ENCODE data around the gene NOCT. TPM values are rescaled to one million over a fixed set of nuclear protein-coding genes. Genes with fewer than 3 reads are reported as not detected.

The NOCT gene
- polyA plus RNA-seq, 2 of the 4 experiments (the other 2 are of a cell fraction), result 5.3 to 6.8 TPM

DNA sequence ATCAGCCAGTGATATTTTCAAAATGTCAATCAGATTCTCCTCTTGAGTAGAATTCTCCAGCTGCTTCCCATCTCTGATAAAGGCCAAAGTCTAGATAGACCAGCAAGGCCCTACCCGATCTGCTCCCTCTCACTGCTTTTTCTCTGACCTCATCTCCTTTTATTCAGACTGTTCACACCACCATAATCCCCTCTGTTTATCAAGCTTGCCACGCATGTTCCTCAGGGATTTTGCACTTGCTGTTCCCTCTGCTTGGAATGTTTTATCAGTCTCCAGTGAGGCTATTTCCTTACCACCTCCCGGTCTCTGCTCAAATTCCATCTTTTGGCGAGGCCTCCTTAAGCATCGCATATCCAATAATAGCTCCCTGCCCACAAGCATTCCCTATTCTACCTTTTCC, 20.1 kb downstream of the NOCT start:
- FAIRE-seq, result no peak
- no peaks in the 10 kb centered on the region for H3K9me3 ChIP-seq
- peaks cover 11% of the 10 kb centered on the region; the same call in 1 of the 3 replicates for H3K4me1 ChIP-seq
- WGBS (ENCODE audit: missing lambda C conversion rate), result 91% methylated on average over 5 of the region's 5 CpGs
- TF ChIP-seq HOXA7 (CRISPR knock-in tag; IDR thresholded peaks at IDR 0.05), result no peak
- no peak for TF ChIP-seq ZNF302 (CRISPR knock-in tag; IDR thresholded peaks at IDR 0.05)
- TF ChIP-seq, protein P1, sequence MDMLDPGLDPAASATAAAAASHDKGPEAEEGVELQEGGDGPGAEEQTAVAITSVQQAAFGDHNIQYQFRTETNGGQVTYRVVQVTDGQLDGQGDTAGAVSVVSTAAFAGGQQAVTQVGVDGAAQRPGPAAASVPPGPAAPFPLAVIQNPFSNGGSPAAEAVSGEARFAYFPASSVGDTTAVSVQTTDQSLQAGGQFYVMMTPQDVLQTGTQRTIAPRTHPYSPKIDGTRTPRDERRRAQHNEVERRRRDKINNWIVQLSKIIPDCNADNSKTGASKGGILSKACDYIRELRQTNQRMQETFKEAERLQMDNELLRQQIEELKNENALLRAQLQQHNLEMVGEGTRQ (IDR thresholded peaks at IDR 0.05), result no peak
- TF ChIP-seq CBX8 (IDR thresholded peaks at IDR 0.05), result no peak
- TF ChIP-seq FOSB (CRISPR knock-in tag; IDR thresholded peaks at IDR 0.05), result no peak
- no peak for TF ChIP-seq CBX2 (IDR thresholded peaks at IDR 0.05; ENCODE audit: borderline replicate concordance, low read depth)
- H3K4me3 ChIP-seq, result no peak overlapping the region
- DNase-seq (ENCODE audit: low read depth in 1 of 2, low spot score in 1 of 2), result no peak
- no peak for ATAC-seq
- H3K27ac ChIP-seq, result no peak overlapping the region
- ChIA-PET CTCF (interaction anchor here (0.6 kb wide), 1 partner anchor 185 kb away, joined by 3 read pairs; no protein-coding TSS in a partner anchor), POLR2A (no interaction called here)
- no peak overlapping the region for H3K4me2 ChIP-seq

DNA sequence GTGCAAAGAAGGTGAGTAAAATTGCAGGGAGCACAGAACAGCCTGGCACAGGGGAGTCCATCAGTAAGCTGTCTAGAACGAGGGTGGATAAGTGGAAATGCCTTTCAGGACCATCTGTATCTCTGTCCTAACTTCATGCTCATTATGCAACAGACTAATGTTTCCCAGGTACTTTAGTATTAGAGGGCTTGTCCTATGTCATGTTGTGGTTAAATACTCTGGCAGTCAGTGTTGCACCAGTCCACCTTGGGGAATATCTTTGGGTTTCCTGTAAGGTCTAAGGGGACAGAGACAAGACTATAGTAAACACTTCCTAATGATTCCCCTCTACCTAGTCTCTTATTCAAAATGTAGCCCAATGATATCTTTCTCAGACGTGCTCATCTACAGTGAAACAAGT, 21.3 kb downstream of the NOCT start:
- ATAC-seq (no peak), DNase-seq (ENCODE audit: low read depth in 1 of 2, low spot score in 1 of 2) (no peak), FAIRE-seq (no peak)
- Histone ChIP-seq H3K4me3 (no peak overlapping the region), H3K27ac (no peak overlapping the region), H3K4me2 (no peak overlapping the region), H3K4me1 (peaks cover 11% of the 10 kb centered on the region; the same call in 1 of the 3 replicates), H3K9me3 (no peaks in the 10 kb centered on the region)
- CTCF ChIA-PET, result interaction anchor here (0.8 to 1.2 kb wide), 2 partner anchors 9 to 131 kb away, joined by 3 to 4 read pairs; no protein-coding TSS in a partner anchor
- no peak for TF ChIP-seq SREBF2 (IDR thresholded peaks at IDR 0.05)
- POLR2A ChIA-PET, result no interaction called here
- 90% methylated on average over 2 of the region's 2 CpGs for WGBS (ENCODE audit: missing lambda C conversion rate)

- H3K27ac ChIP-seq, result no peak overlapping the region
- ATAC-seq (no peak), DNase-seq (ENCODE audit: low read depth in 1 of 2, low spot score in 1 of 2) (no peak), FAIRE-seq (no peak)
- H3K9me3 ChIP-seq, result no peaks in the 10 kb centered on the region
- ChIA-PET CTCF (interaction anchor here (0.9 kb wide), 1 partner anchor 8 kb away, joined by 4 read pairs; no protein-coding TSS in a partner anchor), POLR2A (interaction anchor here (0.6 kb wide), 1 partner anchor 122 kb away, joined by 7 read pairs; no protein-coding TSS in a partner anchor)
- WGBS (ENCODE audit: missing lambda C conversion rate), result 78% methylated on average over 1 of the region's 1 CpG
- no peak overlapping the region for H3K4me2 ChIP-seq
- H3K4me3 ChIP-seq, result no peak overlapping the region
- H3K4me1 ChIP-seq, result peaks cover 7% of the 10 kb centered on the region; the same call in 1 of the 3 replicates
- TF ChIP-seq NPAS2 (CRISPR knock-in tag; IDR thresholded peaks at IDR 0.05; ENCODE audit: borderline replicate concordance) (no peak), HOXB5 (CRISPR knock-in tag; IDR thresholded peaks at IDR 0.05) (no peak), EP300 (IDR thresholded peaks at IDR 0.05) (no peak), ZC3H11A (IDR thresholded peaks at IDR 0.05) (no peak), CHD4 (IDR thresholded peaks at IDR 0.05; ENCODE audit: borderline replicate concordance) (no peak), MAFK (IDR thresholded peaks at IDR 0.05; ENCODE audit: partially characterized antibody) (no peak), FOSL2 (IDR thresholded peaks at IDR 0.05) (no peak), FOSL2 (CRISPR knock-in tag; IDR thresholded peaks at IDR 0.05) (no peak), NR3C1 (IDR thresholded peaks at IDR 0.05) (no peak), KDM5A (IDR thresholded peaks at IDR 0.05) (no peak), SMC3 (IDR thresholded peaks at IDR 0.05) (no peak), TFCP2L1 (CRISPR knock-in tag; IDR thresholded peaks at IDR 0.05) (no peak), CBX2 (IDR thresholded peaks at IDR 0.05; ENCODE audit: borderline replicate concordance, low read depth) (no peak), MYC (IDR thresholded peaks at IDR 0.05; ENCODE audit: borderline replicate concordance, low read length) (no peak), HOXA7 (CRISPR knock-in tag; IDR thresholded peaks at IDR 0.05) (no peak), EHF (CRISPR knock-in tag; IDR thresholded peaks at IDR 0.05) (no peak), NFE2L2 (conservative IDR thresholded peaks at IDR 0.05; ENCODE audit: low read length) (no peak)
- TF ChIP-seq, protein P2, sequence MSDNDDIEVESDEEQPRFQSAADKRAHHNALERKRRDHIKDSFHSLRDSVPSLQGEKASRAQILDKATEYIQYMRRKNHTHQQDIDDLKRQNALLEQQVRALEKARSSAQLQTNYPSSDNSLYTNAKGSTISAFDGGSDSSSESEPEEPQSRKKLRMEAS (IDR thresholded peaks at IDR 0.05), result no peak
- TF ChIP-seq, protein P3, sequence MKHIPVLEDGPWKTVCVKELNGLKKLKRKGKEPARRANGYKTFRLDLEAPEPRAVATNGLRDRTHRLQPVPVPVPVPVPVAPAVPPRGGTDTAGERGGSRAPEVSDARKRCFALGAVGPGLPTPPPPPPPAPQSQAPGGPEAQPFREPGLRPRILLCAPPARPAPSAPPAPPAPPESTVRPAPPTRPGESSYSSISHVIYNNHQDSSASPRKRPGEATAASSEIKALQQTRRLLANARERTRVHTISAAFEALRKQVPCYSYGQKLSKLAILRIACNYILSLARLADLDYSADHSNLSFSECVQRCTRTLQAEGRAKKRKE (CRISPR knock-in tag; IDR thresholded peaks at IDR 0.05; ENCODE audit: low read depth), result no peak
Observed at GRCh38 chr4:139038874-139039443, 23.4 kb downstream of the NOCT start.

Measured in A549 (cell line).